Transverse colon (tissue), 4 donors: ENCODE data around the gene CCL13. TPM values are rescaled to one million over a fixed set of nuclear protein-coding genes. Genes with fewer than 3 reads are reported as not detected.

Experiments used
- DNase-seq: peaks from one replicate; pipeline ENCODE4 v3.0.0-alpha.2; 2019
- H3K27ac ChIP-seq, 4 donors: fragments of 200-600 bp; sonication (generic); 2 replicates each; pipeline ENCODE4 v1.5.1; 2016 to 2018; ENCODE audit warnings: inconsistent platforms in 4 of 4
- H3K27me3 ChIP-seq: fragments of 200-600 bp; sonication (generic); 2 replicates; pipeline ENCODE4 v1.5.1; 2017; ENCODE audit warnings: inconsistent platforms
- H3K36me3 ChIP-seq, 4 donors: fragments of 200-600 bp; sonication (generic); 2 replicates each; pipeline ENCODE4 v1.5.1; 2017 to 2019; ENCODE audit warnings: inconsistent platforms in 4 of 4
- H3K4me1 ChIP-seq, 4 donors: fragments of 200-600 bp; sonication (generic); 2 replicates each; pipeline ENCODE4 v1.5.1; 2017 to 2020; ENCODE audit warnings: inconsistent platforms in 4 of 4
- H3K4me3 ChIP-seq, 4 donors: fragments of 200-600 bp; sonication (generic); 1 replicate in 1 of 4; 2 replicates in 3 of 4; pipeline versions ENCODE4 v1.5.1 to v1.6.1; 2017 to 2019; ENCODE audit warnings: inconsistent platforms in 4 of 4
- H3K9me3 ChIP-seq, 2 donors: fragments of 200-600 bp; sonication (generic); 2 replicates each; pipeline ENCODE4 v1.5.1; 2017 to 2019; ENCODE audit warnings: inconsistent platforms in 2 of 2
- CTCF ChIP-seq, 5 experiments: fragments of 200-600 bp in 3 of 5; fragments of 450-650 bp in 2 of 5; sonication (generic) in 3 of 5; IDR thresholded peaks; 1 replicate in 2 of 5; 2 replicates in 3 of 5; pipeline ENCODE4 v1.5.1; 2016 to 2017; ENCODE audit warnings: antibody characterized with exemption in 5 of 5, inconsistent platforms in 3 of 5, mild to moderate bottlenecking in 2 of 5, moderate library complexity in 1 of 5
- EP300 ChIP-seq: sonication (generic); formaldehyde crosslinking; IDR thresholded peaks from one replicate; pipeline ENCODE4 v1.6.1; 2017; ENCODE audit warnings: antibody characterized with exemption, low read depth
- POLR2A ChIP-seq: fragments of 450-650 bp; IDR thresholded peaks from one replicate; pipeline ENCODE4 v1.6.1; 2016; ENCODE audit warnings: antibody characterized with exemption, mild to moderate bottlenecking, moderate library complexity
- POLR2AphosphoS5 ChIP-seq, 3 donors: sonication (generic); formaldehyde crosslinking; IDR thresholded peaks; one replicate each; pipeline ENCODE4 v1.6.1; 2016; ENCODE audit warnings: antibody characterized with exemption in 3 of 3
- WGBS, 2 donors: methylation state at CpG; one replicate each; pipeline ENCODE4 v1.1.5; 2018; ENCODE audit warnings: low coverage in 1 of 2; 5-methylcytosine and 5-hydroxymethylcytosine counted together
- in situ Hi-C, 4 donors: fragments of 200-750 bp; cut with MboI; loops; one replicate each; pipeline versions ENCODE4 v1.15.0 to v1.15.1; 2017; ENCODE audit warnings: low sequenced_read_pairs in 3 of 4, low pct_ligation_motif_present in 1 of 4, low pct_unique_long_range_greater_than_20kb in 1 of 4
- intact Hi-C: fragments of 100-400 bp; cut with DNase I; formaldehyde crosslinking; loops from one replicate; pipeline ENCODE4 v1.15.1; 2023; ENCODE audit warnings: low total_unique reads
- total RNA-seq, 4 donors: library from RNA; depleted of rRNA; stranded (reverse); fragments of >200 nt; gene quantifications; one replicate each; pipeline ENCODE4 v1.1.0, GENCODE V29; 2016

CCL13 gene
- total RNA-seq, 4 donors from 2014 or later = 5.4 to 10.5 (median 8.2) TPM; not detected in 1

GRCh38 chr17:34366010-34366409, 9.7 kb downstream of the CCL13 start:
- no peaks in the 10 kb centered on the region for H3K27me3 ChIP-seq
- 33% methylated on average over 1 of the region's 1 CpG; no CpG with 5 or more reads in 1 of the 2 donors for WGBS, 2 donors
- in situ Hi-C loops (loop anchor here in 1 of 4 donors (5.0 kb wide), 1 partner anchor 169 kb away; no protein-coding TSS in a partner anchor), intact Hi-C loops (no loop called here)
- no peak for DNase-seq
- H3K9me3 ChIP-seq = no peaks in the 10 kb centered on the region
- H3K27ac ChIP-seq = no peak overlapping the region
- peaks cover 0 to 1% (median 0%) of the 10 kb centered on the region in 4 donors for H3K4me1 ChIP-seq
- no peaks in the 10 kb centered on the region for H3K36me3 ChIP-seq
- TF ChIP-seq POLR2A = no peak
- TF ChIP-seq CTCF (IDR thresholded peaks at IDR 0.05) = no peak
- TF ChIP-seq POLR2AphosphoS5 (IDR thresholded peaks at IDR 0.05) = no peak
- no peak for TF ChIP-seq EP300
- no peak overlapping the region for H3K4me3 ChIP-seq

- Histone ChIP-seq H3K36me3 (no peaks in the 10 kb centered on the region), H3K4me1 (peaks cover 0 to 4% (median 0%) of the 10 kb centered on the region in 4 donors), H3K27ac (no peak overlapping the region), H3K4me3 (no peak overlapping the region), H3K27me3 (no peaks in the 10 kb centered on the region), H3K9me3 (no peaks in the 10 kb centered on the region)
- 63 to 67% methylated on average over 1 to 4 of the region's 4 CpGs for WGBS, 2 donors
- in situ Hi-C loops (loop anchor here in 1 of 4 donors (5.0 kb wide), 1 partner anchor 169 kb away; no protein-coding TSS in a partner anchor), intact Hi-C loops (no loop called here)
- TF ChIP-seq CTCF (IDR thresholded peaks at IDR 0.05) = no peak
- DNase-seq = no peak
These were observed 10.3 kb downstream of the CCL13 start for GRCh38 chr17:34366529-34367107.

GRCh38 chr17:34367486-34368195, 11.4 kb downstream of the CCL13 start:
- Histone ChIP-seq H3K27me3 (no peaks in the 10 kb centered on the region), H3K36me3 (no peaks in the 10 kb centered on the region), H3K9me3 (no peaks in the 10 kb centered on the region), H3K27ac (no peak overlapping the region), H3K4me3 (no peak overlapping the region), H3K4me1 (peaks cover 0 to 4% (median 0%) of the 10 kb centered on the region in 4 donors)
- in situ Hi-C loops (loop anchor here in 1 of 4 donors (5.0 kb wide), 1 partner anchor 170 kb away; no protein-coding TSS in a partner anchor), intact Hi-C loops (no loop called here)
- TF ChIP-seq POLR2AphosphoS5 (IDR thresholded peaks at IDR 0.05) (no peak), EP300 (no peak), CTCF (IDR thresholded peaks at IDR 0.05) (no peak), POLR2A (no peak)
- 80 to 87% methylated on average over 3 to 9 of the region's 9 CpGs for WGBS, 2 donors
- no peak for DNase-seq

GRCh38 chr17:34368196-34368945, 12.1 kb downstream of the CCL13 start:
- Histone ChIP-seq H3K4me1 (peaks cover 0 to 4% (median 0%) of the 10 kb centered on the region in 4 donors), H3K27ac (no peak overlapping the region), H3K4me3 (no peak overlapping the region), H3K27me3 (no peaks in the 10 kb centered on the region), H3K9me3 (no peaks in the 10 kb centered on the region), H3K36me3 (no peaks in the 10 kb centered on the region)
- DNase-seq = no peak
- intact Hi-C loops = no loop called here
- no peak for TF ChIP-seq POLR2A
- no peak for TF ChIP-seq CTCF (IDR thresholded peaks at IDR 0.05)
- TF ChIP-seq POLR2AphosphoS5 (IDR thresholded peaks at IDR 0.05) = no peak
- TF ChIP-seq EP300 = no peak
- in situ Hi-C loops = loop anchor here in 1 of 4 donors (5.0 kb wide), 1 partner anchor 171 kb away; no protein-coding TSS in a partner anchor
- 70% methylated on average over 9 of the region's 9 CpGs; no CpG with 5 or more reads in 1 of the 2 donors for WGBS, 2 donors
